SK-N-SH treated with all-trans-retinoic acid at 6 μM for 48 hours (cell line): ENCODE results near the gene TMEM132C.

Experiments used
- BACH2 ChIP-seq: fragments of 250-450 bp; sonication (Bioruptor Pico); IDR thresholded peaks from 2 replicates; pipeline ENCODE4 v1.9.0; 2021; ENCODE audit warnings: mild to moderate bottlenecking, borderline replicate concordance
- RARB ChIP-seq: fragments of 250-450 bp; sonication (Bioruptor Pico); IDR thresholded peaks from 2 replicates; pipeline ENCODE4 v1.8.0; 2021; ENCODE audit warnings: mild to moderate bottlenecking, moderate library complexity
- TCF4 ChIP-seq: fragments of 250-450 bp; sonication (Bioruptor Pico); IDR thresholded peaks from 2 replicates; pipeline ENCODE4 v1.8.0; 2021; ENCODE audit warnings: mild to moderate bottlenecking, moderate library complexity, borderline replicate concordance
- TOX ChIP-seq: fragments of 250-450 bp; sonication (Bioruptor Pico); IDR thresholded peaks from 2 replicates; pipeline ENCODE4 v1.8.0; 2021; ENCODE audit warnings: mild to moderate bottlenecking, moderate library complexity, borderline replicate concordance
- ZFP30 ChIP-seq: fragments of 450-650 bp; formaldehyde crosslinking; IDR thresholded peaks from 2 replicates; pipeline ENCODE4 v1.5.0; 2022; ENCODE audit warnings: mild to moderate bottlenecking, moderate library complexity
- ZNF565 ChIP-seq: fragments of 450-650 bp; formaldehyde crosslinking; conservative IDR thresholded peaks from 2 replicates; pipeline ENCODE4 v1.5.0; 2020; ENCODE audit warnings: low read depth, mild to moderate bottlenecking, moderate library complexity
- ZNF70 ChIP-seq: fragments of 450-650 bp; formaldehyde crosslinking; IDR thresholded peaks from 2 replicates; pipeline ENCODE4 v1.5.0; 2020; ENCODE audit warnings: mild to moderate bottlenecking, moderate library complexity
- TF ChIP-seq, protein P1 (sequence below): fragments of 250-450 bp; sonication (Bioruptor Pico); IDR thresholded peaks from 2 replicates; pipeline ENCODE4 v1.5.1; 2021; ENCODE audit warnings: mild to moderate bottlenecking, moderate library complexity
- TF ChIP-seq, protein P2 (sequence below): fragments of 250-450 bp; sonication (Bioruptor Pico); IDR thresholded peaks from 2 replicates; pipeline ENCODE4 v1.8.0; 2020; ENCODE audit warnings: mild to moderate bottlenecking, moderate library complexity, borderline replicate concordance
- TF ChIP-seq, protein P3 (sequence below): fragments of 250-450 bp; sonication (Bioruptor Pico); IDR thresholded peaks from 2 replicates; pipeline ENCODE4 v1.5.1; 2020; ENCODE audit warnings: low read depth, mild to moderate bottlenecking, moderate library complexity

DNA sequence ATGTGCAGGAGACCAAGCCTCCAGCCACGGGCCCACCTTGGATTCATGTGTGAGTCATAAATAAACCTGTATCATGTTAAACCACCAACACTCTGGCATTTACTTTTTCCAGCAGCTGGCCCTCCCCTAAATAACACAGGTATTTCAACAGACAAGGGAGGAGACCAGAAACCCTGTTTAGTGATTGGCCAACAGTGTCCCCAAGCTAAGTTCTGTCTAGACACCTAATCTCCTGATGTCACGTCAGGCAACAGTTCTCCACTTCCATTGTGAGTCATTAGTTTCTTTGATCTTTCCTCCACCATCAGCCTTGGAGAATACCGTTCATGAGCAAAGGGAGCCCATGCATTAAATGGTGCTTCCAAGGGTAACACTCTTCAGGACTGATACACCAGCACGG is 196.9 kb downstream of the TMEM132C start:
- TF ChIP-seq, protein P1, sequence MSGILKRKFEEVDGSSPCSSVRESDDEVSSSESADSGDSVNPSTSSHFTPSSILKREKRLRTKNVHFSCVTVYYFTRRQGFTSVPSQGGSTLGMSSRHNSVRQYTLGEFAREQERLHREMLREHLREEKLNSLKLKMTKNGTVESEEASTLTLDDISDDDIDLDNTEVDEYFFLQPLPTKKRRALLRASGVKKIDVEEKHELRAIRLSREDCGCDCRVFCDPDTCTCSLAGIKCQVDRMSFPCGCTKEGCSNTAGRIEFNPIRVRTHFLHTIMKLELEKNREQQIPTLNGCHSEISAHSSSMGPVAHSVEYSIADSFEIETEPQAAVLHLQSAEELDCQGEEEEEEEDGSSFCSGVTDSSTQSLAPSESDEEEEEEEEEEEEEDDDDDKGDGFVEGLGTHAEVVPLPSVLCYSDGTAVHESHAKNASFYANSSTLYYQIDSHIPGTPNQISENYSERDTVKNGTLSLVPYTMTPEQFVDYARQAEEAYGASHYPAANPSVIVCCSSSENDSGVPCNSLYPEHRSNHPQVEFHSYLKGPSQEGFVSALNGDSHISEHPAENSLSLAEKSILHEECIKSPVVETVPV (CRISPR knock-in tag): no peak
- TF ChIP-seq RARB (CRISPR knock-in tag) (no peak), ZFP30 (CRISPR knock-in tag) (no peak), ZNF565 (CRISPR knock-in tag) (no peak), ZNF70 (CRISPR knock-in tag) (no peak), TOX (CRISPR knock-in tag) (no peak), TCF4 (no peak), BACH2 (CRISPR knock-in tag) (no peak)
- TF ChIP-seq, protein P2, sequence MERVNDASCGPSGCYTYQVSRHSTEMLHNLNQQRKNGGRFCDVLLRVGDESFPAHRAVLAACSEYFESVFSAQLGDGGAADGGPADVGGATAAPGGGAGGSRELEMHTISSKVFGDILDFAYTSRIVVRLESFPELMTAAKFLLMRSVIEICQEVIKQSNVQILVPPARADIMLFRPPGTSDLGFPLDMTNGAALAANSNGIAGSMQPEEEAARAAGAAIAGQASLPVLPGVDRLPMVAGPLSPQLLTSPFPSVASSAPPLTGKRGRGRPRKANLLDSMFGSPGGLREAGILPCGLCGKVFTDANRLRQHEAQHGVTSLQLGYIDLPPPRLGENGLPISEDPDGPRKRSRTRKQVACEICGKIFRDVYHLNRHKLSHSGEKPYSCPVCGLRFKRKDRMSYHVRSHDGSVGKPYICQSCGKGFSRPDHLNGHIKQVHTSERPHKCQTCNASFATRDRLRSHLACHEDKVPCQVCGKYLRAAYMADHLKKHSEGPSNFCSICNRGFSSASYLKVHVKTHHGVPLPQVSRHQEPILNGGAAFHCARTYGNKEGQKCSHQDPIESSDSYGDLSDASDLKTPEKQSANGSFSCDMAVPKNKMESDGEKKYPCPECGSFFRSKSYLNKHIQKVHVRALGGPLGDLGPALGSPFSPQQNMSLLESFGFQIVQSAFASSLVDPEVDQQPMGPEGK: no peak
- TF ChIP-seq, protein P3, sequence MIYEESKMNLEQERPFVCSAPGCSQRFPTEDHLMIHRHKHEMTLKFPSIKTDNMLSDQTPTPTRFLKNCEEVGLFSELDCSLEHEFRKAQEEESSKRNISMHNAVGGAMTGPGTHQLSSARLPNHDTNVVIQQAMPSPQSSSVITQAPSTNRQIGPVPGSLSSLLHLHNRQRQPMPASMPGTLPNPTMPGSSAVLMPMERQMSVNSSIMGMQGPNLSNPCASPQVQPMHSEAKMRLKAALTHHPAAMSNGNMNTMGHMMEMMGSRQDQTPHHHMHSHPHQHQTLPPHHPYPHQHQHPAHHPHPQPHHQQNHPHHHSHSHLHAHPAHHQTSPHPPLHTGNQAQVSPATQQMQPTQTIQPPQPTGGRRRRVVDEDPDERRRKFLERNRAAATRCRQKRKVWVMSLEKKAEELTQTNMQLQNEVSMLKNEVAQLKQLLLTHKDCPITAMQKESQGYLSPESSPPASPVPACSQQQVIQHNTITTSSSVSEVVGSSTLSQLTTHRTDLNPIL (CRISPR knock-in tag): no peak
